Measurements from ENCODE around the gene NKAIN2. TPM values are rescaled to one million over a fixed set of nuclear protein-coding genes. Genes with fewer than 3 reads are reported as not detected.
"Not testable (repeated sequence)": the region's sequence is repeated elsewhere in the genome, so short reads cannot be mapped to it uniquely, and the experiment has no call there.

NKAIN2 gene
- total and polyA plus RNA-seq, 2 experiments from 2014 or later, result 0.22 TPM; not detected in 1

DNA sequence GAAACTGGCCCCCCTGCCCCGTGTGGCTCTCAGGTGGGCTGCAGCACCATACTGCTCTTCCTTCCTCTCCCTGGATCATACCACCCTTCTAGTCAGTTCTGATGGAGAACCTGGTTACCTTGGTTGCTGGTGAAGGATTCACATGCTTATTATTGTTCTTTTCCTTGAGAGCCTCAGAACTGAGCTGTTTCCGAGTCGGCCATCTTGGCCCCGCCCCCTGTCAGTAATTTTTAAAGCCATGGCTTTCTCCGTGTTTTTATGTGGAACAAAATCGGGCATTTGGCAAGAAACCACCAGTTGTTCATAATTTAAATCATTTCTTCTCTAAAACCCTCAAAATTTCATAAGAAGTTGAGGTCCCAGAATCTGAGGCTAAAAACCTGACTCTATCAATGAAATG lies 493.8 kb downstream of the NKAIN2 start:
- Histone ChIP-seq H3K4me1 (ENCODE audit: low read depth) (no peaks in the 10 kb centered on the region), H3K4me3 (no peak overlapping the region), H3K27ac (no peak overlapping the region), H3K36me3 (no peaks in the 10 kb centered on the region), H3K27me3 (no peaks in the 10 kb centered on the region), H3K9me3 (ENCODE audit: low read depth) (no peaks in the 10 kb centered on the region)
- DNase-seq (ENCODE audit: low read depth in 1 of 2, low spot score in 1 of 2), result no peak
- TF ChIP-seq, protein P1, sequence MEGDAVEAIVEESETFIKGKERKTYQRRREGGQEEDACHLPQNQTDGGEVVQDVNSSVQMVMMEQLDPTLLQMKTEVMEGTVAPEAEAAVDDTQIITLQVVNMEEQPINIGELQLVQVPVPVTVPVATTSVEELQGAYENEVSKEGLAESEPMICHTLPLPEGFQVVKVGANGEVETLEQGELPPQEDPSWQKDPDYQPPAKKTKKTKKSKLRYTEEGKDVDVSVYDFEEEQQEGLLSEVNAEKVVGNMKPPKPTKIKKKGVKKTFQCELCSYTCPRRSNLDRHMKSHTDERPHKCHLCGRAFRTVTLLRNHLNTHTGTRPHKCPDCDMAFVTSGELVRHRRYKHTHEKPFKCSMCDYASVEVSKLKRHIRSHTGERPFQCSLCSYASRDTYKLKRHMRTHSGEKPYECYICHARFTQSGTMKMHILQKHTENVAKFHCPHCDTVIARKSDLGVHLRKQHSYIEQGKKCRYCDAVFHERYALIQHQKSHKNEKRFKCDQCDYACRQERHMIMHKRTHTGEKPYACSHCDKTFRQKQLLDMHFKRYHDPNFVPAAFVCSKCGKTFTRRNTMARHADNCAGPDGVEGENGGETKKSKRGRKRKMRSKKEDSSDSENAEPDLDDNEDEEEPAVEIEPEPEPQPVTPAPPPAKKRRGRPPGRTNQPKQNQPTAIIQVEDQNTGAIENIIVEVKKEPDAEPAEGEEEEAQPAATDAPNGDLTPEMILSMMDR (IDR thresholded peaks at IDR 0.05; ENCODE audit: low read depth, low read length), result no peak

DNA sequence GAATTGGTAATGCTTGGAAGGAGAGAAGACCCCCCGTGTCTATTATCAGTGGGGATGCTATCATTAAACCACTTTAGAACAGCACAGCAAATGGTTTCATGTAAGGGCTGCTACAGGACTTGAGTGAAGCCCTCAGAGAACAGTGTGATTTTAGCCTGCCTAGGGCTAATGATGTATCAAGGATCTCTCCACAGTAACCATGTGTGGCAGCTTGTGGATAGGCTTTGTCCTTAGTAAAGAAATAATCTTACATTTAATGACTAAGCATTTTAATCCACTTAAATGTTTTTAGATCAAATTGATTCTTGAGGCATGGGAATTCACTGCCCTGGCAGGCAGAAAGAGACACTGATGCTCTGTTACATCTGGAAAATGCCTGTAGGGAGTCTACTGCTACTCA lies 495.1 kb downstream of the NKAIN2 start:
- TF ChIP-seq, protein P1 (IDR thresholded peaks at IDR 0.05; ENCODE audit: low read depth, low read length), result no peak
- H3K36me3 ChIP-seq, result no peaks in the 10 kb centered on the region
- H3K9me3 ChIP-seq (ENCODE audit: low read depth), result no peaks in the 10 kb centered on the region
- H3K4me3 ChIP-seq, result no peak overlapping the region
- no peaks in the 10 kb centered on the region for H3K4me1 ChIP-seq (ENCODE audit: low read depth)
- no peaks in the 10 kb centered on the region for H3K27me3 ChIP-seq
- DNase-seq (ENCODE audit: low read depth in 1 of 2, low spot score in 1 of 2), result no peak
- H3K27ac ChIP-seq, result no peak overlapping the region

DNA sequence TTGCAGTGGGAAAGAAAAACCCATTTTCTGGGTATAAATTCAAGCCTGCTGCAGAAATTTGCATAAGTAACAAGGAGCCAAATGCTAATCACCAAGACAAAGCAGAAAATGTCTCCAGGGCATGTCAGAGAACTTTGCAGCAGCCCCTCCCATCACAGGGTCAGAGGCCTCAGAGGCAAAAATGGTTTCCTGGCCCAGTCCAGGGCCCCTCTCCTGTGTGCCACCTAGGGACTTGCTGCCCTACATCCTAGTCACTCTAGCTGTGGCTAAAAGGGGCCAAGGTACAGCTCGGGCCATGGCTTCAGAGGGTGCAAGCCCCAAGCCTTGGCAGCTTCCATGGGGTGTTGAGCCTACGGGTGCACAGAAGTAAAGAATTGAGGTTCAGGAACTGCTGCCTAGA lies 497.2 kb downstream of the NKAIN2 start:
- H3K27ac ChIP-seq; H3K4me3 ChIP-seq; H3K4me1 ChIP-seq (ENCODE audit: low read depth); H3K27me3 ChIP-seq; H3K36me3 ChIP-seq; H3K9me3 ChIP-seq (ENCODE audit: low read depth); DNase-seq (ENCODE audit: low read depth in 1 of 2, low spot score in 1 of 2): not testable (repeated sequence)

DNA sequence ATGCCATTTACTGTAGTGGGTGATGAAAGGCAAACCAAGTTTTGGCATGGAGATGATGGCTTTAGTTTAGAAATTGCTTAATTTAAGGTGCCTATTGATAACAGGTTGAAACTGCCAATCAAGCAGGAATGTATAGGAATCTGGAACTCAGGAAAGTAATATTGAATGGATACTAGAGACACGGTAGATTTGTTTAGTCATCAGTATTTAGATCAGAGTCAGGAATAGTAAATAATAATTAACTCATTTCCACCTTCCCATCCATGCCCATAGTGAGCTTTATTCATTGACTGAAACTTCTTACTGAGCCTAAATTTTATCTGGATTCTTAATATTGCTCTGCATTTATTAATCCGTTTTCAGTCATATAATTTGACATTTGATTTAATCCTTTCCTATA lies 500.3 kb downstream of the NKAIN2 start:
- TF ChIP-seq, protein P1 (IDR thresholded peaks at IDR 0.05; ENCODE audit: low read depth, low read length), result no peak
- no peaks in the 10 kb centered on the region for H3K36me3 ChIP-seq
- no peak overlapping the region for H3K4me3 ChIP-seq
- H3K9me3 ChIP-seq (ENCODE audit: low read depth), result no peaks in the 10 kb centered on the region
- no peaks in the 10 kb centered on the region for H3K4me1 ChIP-seq (ENCODE audit: low read depth)
- DNase-seq (ENCODE audit: low read depth in 1 of 2, low spot score in 1 of 2), result no peak
- H3K27ac ChIP-seq, result no peak overlapping the region
- H3K27me3 ChIP-seq, result no peaks in the 10 kb centered on the region

DNA sequence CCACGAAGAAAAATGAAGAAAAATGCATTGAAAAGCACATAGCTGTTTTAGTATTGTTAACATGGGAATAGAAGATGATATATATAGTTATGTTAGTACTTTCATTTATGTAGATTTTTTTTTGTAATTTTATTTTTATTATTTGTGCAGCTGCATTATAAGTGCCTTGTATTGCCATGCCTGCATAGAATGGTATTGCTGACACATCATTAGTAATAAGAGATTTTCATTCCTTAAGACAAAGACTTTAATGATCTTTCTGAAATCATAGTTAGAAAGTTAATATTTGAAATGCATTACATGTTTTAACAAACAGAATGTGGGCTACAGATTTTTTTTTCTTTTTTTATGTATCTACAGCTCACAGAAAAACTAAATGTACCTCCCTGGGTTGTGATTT lies 506.5 kb downstream of the NKAIN2 start:
- no peak overlapping the region for H3K27ac ChIP-seq
- no peaks in the 10 kb centered on the region for H3K27me3 ChIP-seq
- H3K9me3 ChIP-seq (ENCODE audit: low read depth), result no peaks in the 10 kb centered on the region
- H3K4me3 ChIP-seq, result no peak overlapping the region
- H3K4me1 ChIP-seq (ENCODE audit: low read depth), result no peaks in the 10 kb centered on the region
- no peaks in the 10 kb centered on the region for H3K36me3 ChIP-seq
- TF ChIP-seq, protein P1 (IDR thresholded peaks at IDR 0.05; ENCODE audit: low read depth, low read length), result no peak
- DNase-seq (ENCODE audit: low read depth in 1 of 2, low spot score in 1 of 2), result no peak

DNA sequence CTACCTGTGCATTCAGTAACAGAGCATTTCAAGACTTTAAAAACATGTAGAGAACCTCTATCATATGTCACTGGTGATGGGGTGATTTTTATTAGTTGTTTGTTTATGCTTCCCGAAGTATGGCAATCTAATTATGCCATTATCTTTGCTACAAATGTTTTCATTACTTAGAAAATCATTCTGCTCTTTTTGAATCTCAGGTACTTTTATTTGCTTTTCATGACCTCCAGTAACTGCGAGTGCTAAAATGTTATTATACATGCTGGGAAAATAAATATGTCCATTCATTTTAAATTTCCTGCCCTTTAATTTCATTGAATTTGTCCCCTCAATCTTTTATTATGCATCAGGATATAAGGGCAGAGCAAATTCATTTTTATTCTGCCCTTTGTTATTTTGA lies 515.7 kb downstream of the NKAIN2 start:
- H3K4me3 ChIP-seq, result no peak overlapping the region
- no peaks in the 10 kb centered on the region for H3K9me3 ChIP-seq (ENCODE audit: low read depth)
- TF ChIP-seq, protein P1 (IDR thresholded peaks at IDR 0.05; ENCODE audit: low read depth, low read length), result no peak
- no peaks in the 10 kb centered on the region for H3K36me3 ChIP-seq
- no peaks in the 10 kb centered on the region for H3K27me3 ChIP-seq
- H3K4me1 ChIP-seq (ENCODE audit: low read depth), result no peaks in the 10 kb centered on the region
- no peak for DNase-seq (ENCODE audit: low read depth in 1 of 2, low spot score in 1 of 2)
- no peak overlapping the region for H3K27ac ChIP-seq

Measured in cardiac muscle cell (in vitro differentiated cells and primary cell).